NCI-H2196 (cell line): Measurements from ENCODE around the gene ROPN1L.
"Not testable (repeated sequence)": the region's sequence is repeated elsewhere in the genome, so short reads cannot be mapped to it uniquely, and the experiment has no call there.

ENCODE experiments used
- DNase-seq: peaks from one replicate; lab custom pipeline; 2025; ENCODE audit not compliant: unreplicated experiment; lab: John Stamatoyannopoulos, UW

ROPN1L gene

DNA sequence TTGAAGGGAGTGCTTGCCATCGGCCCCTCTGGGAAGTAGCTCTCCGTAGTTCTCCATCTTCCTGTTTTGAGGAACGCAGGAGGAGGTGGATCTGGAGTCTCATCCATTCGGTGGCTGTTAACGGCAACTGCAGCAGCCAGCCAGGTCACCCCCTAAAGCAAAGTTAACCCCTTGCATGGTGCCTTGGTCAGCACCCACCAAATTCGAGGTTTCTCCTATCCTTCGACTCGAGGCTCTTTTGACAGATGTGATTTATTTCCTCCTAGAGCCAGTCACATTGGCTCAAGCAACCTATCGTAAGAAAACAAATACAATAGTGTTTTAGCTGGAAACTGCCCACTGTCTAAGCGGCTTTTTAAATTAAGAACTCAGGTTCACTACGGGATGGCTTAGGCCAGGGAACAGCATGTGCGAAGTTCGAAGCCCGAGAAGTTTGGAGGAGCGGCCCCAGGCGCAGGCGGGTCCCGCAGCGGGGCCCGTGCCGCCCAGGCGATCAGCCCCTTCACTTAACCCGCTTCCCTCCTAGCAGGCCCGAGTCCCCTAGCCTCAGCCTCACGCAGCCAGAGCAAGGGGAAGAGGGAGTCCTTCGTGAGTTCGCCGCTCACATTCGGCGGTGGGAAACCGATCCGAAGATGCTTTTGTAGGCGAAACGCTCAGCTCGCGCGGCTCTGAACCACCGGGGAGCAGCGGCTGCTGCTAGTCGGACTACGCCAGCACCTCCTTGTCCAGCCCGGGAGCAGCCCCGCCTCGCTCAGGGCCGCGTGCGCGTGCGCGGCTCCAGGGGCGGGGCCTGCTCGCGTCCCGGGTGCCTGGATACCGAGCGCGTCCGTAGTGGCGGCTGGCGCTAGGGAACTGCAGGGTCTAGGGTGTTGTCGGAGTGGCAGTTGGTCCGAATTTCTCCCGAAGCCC is at the start of gene ROPN1L:
Gene ROPN1L, plus strand, starts transcription at position 797 of the 909 bp plus-strand sequence. CDS start 289 bp downstream, outside the sequence.
- DNase-seq: peak; percentile 88

- DNase-seq: not testable (repeated sequence)
These were observed 48.9 kb upstream of the ROPN1L start for GRCh38 chr5:10392567-10393328.

DNA sequence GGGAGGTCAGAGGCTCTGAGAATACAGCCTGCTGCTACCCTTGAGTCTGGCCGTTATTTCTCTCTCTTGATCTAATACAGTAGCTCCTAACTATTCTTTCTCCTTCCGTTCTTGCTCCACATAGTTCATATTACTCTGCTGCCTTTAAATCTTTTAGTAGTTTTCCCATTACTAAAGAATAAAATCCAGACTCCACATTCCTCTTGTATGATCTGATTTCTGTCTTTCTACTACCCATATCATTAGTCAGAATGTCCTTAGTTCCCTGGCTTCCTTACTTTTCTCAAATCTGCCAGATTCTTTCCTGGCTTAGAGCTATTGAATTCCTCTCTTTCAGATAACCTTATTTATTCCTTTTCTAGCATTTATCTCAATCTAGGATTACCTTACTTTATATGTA is 48.2 kb upstream of the ROPN1L start:
- no peak for DNase-seq

DNA sequence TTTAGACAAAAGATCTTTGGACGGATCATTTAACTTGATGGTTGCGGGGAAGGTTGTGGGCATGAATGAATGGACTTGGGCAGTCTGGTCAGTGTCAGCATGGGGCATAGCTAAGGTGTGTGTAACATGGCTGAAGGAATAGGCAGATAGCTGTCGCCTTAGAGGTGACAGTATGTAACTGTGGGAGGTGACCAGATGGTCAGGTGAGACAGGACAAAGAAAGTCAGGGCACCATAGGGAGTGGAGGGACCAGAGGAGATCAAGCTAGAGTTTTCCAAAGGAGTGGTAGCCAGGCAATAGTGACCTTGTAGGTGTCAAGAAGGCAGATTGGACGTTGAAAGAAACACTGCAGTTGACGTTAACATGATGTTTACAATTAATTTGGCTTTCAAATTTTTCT is 45.1 kb upstream of the ROPN1L start:
- no peak for DNase-seq

DNA sequence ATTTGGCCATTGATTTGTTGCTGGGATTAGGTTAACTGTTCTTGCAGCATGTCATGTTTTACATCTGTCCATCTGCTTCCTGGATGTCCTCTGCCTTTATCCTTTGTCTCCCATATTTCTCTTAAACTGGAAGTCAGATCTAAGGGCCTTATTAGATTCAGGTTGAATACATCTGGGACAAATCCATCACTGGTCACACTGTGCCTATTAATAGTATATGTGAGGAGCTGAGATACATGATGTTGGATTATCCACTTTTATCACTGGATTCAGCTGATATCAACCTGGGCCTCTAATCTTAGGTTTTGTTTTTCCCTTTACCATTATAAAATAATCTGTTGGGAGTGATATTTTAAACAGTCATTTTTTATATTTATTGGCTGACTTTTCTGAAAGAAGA is 41.8 kb upstream of the ROPN1L start:
- no peak for DNase-seq

DNA sequence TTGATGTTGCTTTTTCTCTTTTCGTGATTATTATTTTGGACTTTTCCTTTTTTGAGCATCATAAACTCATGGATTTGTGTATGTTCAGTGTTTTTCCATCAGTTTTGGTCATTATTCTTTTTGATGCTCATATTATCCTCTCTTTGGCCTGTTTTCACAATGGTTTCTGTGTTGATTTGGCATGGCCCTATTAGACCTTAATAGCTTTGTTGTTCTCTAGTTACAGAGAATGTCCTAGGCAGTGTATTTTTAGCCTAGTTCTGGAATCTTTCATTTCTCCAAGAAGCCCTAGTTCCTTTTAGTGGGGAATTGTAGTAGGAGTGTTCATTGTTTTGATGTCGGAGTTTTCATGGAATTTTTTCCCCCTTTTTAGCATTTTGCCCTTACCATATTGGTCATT is 41.3 kb upstream of the ROPN1L start:
- DNase-seq: no peak

DNA sequence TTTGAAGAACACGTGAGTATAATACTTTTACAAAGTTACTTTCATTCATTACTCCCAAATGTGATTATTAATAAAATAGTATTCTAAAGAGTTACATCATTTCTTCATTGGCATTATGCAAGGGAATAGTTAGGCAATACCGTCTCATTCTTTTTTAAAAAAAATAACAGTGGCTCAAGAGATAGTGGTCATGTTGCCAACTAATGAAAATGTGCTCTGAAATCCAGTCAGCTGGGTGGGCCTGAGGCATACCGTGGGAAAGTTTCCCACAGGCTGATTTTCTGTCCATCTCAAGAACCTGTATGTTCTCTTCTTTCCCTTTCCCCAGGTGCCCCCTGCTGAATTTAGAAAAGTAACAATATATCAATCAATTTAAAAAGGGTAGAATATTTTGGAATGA is 40.8 kb upstream of the ROPN1L start:
- no peak for DNase-seq

DNA sequence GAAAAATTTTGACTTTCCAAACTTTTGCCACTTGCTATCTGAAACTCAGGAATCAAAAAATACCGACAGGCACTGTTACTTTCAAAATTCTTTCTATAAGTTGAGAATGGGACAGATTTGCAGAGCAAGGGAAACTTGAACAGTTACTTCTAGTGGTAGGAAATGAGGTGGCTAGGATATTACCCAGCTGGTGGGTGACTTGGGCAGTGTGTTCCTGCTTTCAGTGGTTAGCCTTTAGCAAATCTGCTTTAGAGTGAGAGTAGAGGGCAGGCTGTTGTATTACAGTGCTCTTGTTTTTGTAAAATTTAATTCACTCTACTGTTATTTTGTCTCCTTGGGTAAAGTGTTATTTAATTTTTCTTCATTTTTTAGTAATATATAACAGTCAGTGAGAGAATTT is 40.2 kb upstream of the ROPN1L start:
- DNase-seq: no peak

GRCh38 chr5:10403829-10404228 is 37.9 kb upstream of the ROPN1L start:
- DNase-seq: no peak

GRCh38 chr5:10406651-10407050 is 35.0 kb upstream of the ROPN1L start:
- no peak for DNase-seq

- no peak for DNase-seq
These were observed 32.2 kb upstream of the ROPN1L start for GRCh38 chr5:10409504-10409903.

GRCh38 chr5:10410662-10411061 is 31.0 kb upstream of the ROPN1L start:
- no peak for DNase-seq

DNA sequence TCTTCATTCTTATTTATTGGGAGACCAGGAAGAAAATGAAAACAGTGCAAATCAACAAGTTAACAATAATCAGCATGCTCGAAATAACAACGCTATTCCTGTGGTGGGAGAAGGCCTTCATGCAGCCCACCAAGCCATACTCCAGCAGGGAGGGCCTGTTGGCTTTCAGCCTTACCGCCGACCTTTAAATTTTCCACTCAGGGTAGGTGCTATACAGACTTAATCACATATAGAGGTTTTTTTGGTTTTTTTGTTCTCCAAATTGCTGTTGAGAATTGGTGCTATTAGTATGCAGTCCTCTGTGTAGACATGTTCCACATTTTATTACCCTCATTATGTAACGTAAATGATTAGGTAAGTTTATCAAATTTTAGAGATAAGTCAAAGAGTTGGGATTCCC is 30.3 kb upstream of the ROPN1L start:
- DNase-seq: no peak

GRCh38 chr5:10416868-10417267 is 24.8 kb upstream of the ROPN1L start:
- DNase-seq: no peak

GRCh38 chr5:10418654-10419345 is 22.9 kb upstream of the ROPN1L start:
- DNase-seq: no peak

GRCh38 chr5:10420468-10420867 is 21.2 kb upstream of the ROPN1L start:
- no peak for DNase-seq

GRCh38 chr5:10420932-10421331 is 20.7 kb upstream of the ROPN1L start:
- DNase-seq: no peak

GRCh38 chr5:10421896-10422691 is 19.6 kb upstream of the ROPN1L start:
- DNase-seq: no peak

DNA sequence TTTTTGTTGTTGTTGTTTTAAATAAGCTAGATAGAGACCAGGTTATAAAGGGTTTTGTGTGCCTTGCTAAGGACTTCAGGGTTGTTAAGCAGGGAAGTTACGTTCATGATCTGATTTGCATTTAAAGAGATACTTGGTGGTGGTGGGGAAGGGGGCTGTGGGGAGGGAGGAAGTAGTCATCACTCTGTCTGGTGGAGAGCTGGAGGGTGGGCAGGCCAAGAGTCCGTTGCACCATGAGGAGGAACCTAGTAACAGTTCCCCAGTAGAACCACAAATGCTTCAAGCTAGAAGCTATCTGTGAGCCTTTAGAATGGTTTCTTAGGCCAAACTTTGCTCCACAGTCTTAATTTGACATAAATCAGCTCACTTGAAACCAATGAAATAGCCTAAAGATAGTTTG is 18.7 kb upstream of the ROPN1L start:
- no peak for DNase-seq

- peak; percentile 52 for DNase-seq
These were observed 17.5 kb upstream of the ROPN1L start for GRCh38 chr5:10424124-10424731.
